GM06990 (cell line): ENCODE results near the gene ANKS1B.

Source experiments
- DNase-seq: peaks from one replicate; pipeline ENCODE4 v3.0.0-alpha.2; 2011; ENCODE audit not compliant: insufficient read length; ENCODE audit errors: extremely low read depth
- H3K27me3 ChIP-seq: replicated peaks from 2 replicates; pipeline ENCODE4 v1.6.0; 2011; ENCODE audit warnings: low read length; ENCODE audit not compliant: control insufficient read depth, insufficient read depth
- H3K36me3 ChIP-seq: 2 replicates; pipeline ENCODE4 v1.5.1; 2011; ENCODE audit warnings: low read length; ENCODE audit not compliant: control insufficient read depth, insufficient read depth
- H3K4me3 ChIP-seq: replicated peaks from 2 replicates; pipeline ENCODE4 v1.5.1; 2011; ENCODE audit warnings: low read depth, mild to moderate bottlenecking, control low read depth, low read length
- TF ChIP-seq, protein P1 (sequence below): IDR thresholded peaks from 2 replicates; pipeline ENCODE4 v1.5.1; 2011; ENCODE audit warnings: low read length, control low read depth, mild to moderate bottlenecking, inconsistent platforms; ENCODE audit not compliant: insufficient read depth, poor library complexity, severe bottlenecking

The ANKS1B gene

GRCh38 chr12:99436584-99436983 is 548.2 kb downstream of the ANKS1B start:
- TF ChIP-seq, protein P1, sequence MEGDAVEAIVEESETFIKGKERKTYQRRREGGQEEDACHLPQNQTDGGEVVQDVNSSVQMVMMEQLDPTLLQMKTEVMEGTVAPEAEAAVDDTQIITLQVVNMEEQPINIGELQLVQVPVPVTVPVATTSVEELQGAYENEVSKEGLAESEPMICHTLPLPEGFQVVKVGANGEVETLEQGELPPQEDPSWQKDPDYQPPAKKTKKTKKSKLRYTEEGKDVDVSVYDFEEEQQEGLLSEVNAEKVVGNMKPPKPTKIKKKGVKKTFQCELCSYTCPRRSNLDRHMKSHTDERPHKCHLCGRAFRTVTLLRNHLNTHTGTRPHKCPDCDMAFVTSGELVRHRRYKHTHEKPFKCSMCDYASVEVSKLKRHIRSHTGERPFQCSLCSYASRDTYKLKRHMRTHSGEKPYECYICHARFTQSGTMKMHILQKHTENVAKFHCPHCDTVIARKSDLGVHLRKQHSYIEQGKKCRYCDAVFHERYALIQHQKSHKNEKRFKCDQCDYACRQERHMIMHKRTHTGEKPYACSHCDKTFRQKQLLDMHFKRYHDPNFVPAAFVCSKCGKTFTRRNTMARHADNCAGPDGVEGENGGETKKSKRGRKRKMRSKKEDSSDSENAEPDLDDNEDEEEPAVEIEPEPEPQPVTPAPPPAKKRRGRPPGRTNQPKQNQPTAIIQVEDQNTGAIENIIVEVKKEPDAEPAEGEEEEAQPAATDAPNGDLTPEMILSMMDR = no peak
- Histone ChIP-seq H3K36me3 (no peaks in the 10 kb centered on the region), H3K4me3 (no peak overlapping the region), H3K27me3 (no peaks in the 10 kb centered on the region)
- peak; percentile 51 for DNase-seq

DNA sequence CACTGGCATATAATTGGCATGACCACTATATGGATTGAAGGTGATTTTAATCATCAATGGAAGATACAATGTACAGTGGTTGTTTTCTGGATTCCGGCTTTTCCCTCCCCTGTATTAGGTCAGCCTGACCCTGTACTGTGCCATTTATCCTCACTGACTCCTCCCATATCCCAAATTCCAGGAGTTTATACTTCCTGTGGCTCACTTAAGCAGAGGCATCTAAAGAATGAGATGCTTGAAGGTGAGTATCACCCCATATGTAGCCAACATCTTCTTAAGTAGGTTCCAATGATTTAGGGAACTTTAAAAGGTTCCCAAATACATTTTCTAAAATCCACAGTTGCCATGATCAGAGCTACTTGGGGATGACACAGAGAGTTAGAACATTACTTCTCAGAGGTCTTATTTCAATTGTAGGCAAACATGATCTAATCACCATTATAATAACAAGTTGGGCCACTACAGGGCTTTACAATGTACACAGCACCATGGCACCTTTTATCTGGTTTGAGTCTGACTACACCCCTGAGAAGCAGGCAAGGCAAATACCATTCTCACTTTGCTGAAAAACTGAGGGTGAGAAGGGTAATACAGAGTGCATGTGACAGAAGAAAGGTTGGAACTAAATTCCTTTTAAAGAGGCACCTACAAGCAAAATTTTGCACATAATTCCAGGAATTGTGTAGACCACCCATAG is 549.5 kb downstream of the ANKS1B start:
- Histone ChIP-seq H3K4me3 (no peak overlapping the region), H3K27me3 (no peaks in the 10 kb centered on the region), H3K36me3 (no peaks in the 10 kb centered on the region)
- TF ChIP-seq, protein P1 = no peak
- no peak for DNase-seq

DNA sequence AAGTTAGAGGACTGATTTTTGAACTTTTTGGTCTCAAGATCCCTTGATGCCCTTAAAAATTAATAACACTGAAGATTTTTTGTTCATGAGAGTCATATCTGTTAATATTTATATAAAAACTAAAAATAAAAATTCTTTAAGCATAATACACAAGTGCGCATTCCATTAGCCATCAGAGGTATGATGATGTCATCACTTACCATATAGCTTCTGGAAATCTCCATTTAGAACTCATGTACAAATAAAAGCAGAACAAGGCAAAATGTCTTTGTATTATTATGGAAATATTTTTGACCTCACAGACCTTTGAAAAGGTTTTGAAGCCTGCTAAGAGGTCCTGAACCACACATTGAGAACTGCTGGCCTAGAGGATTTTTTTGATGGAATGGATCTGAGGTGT is 551.6 kb downstream of the ANKS1B start:
- no peaks in the 10 kb centered on the region for H3K36me3 ChIP-seq
- TF ChIP-seq, protein P1 = no peak
- H3K27me3 ChIP-seq = no peaks in the 10 kb centered on the region

GRCh38 chr12:99431203-99431602 is 553.5 kb downstream of the ANKS1B start:
- no peak for DNase-seq
- Histone ChIP-seq H3K4me3 (no peak overlapping the region), H3K27me3 (no peaks in the 10 kb centered on the region), H3K36me3 (no peaks in the 10 kb centered on the region)
- TF ChIP-seq, protein P1 = no peak

More for the DNA sequence above, 551.6 kb downstream of the ANKS1B start:
- no peak for DNase-seq
- no peak overlapping the region for H3K4me3 ChIP-seq

DNA sequence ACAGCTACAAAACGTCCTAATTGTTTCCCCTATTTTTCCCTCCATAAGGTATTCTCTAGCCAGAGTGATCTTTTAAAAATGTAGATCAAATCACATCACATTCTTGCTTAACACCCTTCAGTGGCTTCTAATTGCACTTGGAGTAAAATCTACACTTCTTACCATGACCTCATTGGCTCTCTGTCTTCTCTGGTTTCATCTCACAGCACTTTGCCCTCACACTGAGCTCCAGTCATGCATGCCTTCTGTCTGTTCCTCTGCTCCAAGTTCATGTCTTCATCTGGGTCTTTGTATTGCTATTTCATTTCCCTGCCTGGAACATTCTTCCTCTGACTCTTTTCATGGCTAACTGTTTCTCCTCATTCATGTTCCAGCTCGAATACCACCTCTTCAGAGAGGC is 557.6 kb downstream of the ANKS1B start:
- Histone ChIP-seq H3K36me3 (no peaks in the 10 kb centered on the region), H3K4me3 (no peak overlapping the region), H3K27me3 (no peaks in the 10 kb centered on the region)
- DNase-seq = no peak
- TF ChIP-seq, protein P1 = no peak

GRCh38 chr12:99418379-99418778 is 566.4 kb downstream of the ANKS1B start:
- TF ChIP-seq, protein P1 = no peak
- Histone ChIP-seq H3K36me3 (no peaks in the 10 kb centered on the region), H3K27me3 (no peaks in the 10 kb centered on the region), H3K4me3 (no peak overlapping the region)
- no peak for DNase-seq
